WTC11 (cell line): ENCODE measurements around the gene LYPD6. TPM values are rescaled to one million over a fixed set of nuclear protein-coding genes. Genes with fewer than 3 reads are reported as not detected.

ENCODE experiments used
- ATAC-seq: fragments of 200-7000 bp; cut with Tn5 transposase; 2 replicates; pipeline ENCODE4 v1.10.0; 2021; ENCODE audit warnings: mild to moderate bottlenecking, moderate library complexity
- CTCF ChIA-PET: fragments of 300-600 bp; sonication (Branson Sonifier 250); formaldehyde crosslinking; loops from one replicate; lab custom pipeline; 2021; ENCODE audit warnings: antibody characterized with exemption; lab: Charles Lee
- POLR2A ChIA-PET: fragments of 350-600 bp; sonication (Branson Sonifier 250); formaldehyde crosslinking; loops from one replicate; lab custom pipeline; 2021; ENCODE audit warnings: antibody characterized with exemption; lab: Charles Lee
- DNase-seq: peaks from one replicate; pipeline ENCODE4 v3.0.0; 2021; ENCODE audit warnings: low spot score
- H3K27ac Mint-ChIP-seq: 2 replicates; pipeline ENCODE4 v1.8.0; 2021; ENCODE audit warnings: mixed read lengths
- H3K27me3 Mint-ChIP-seq: 2 replicates; pipeline ENCODE4 v1.8.0; 2021; ENCODE audit warnings: low read depth, mild to moderate bottlenecking, moderate library complexity, mixed read lengths
- H3K36me3 Mint-ChIP-seq: 2 replicates; pipeline ENCODE4 v1.8.0; 2021; ENCODE audit warnings: mixed read lengths
- H3K4me1 Mint-ChIP-seq: 2 replicates; pipeline ENCODE4 v1.8.0; 2022; ENCODE audit warnings: mixed read lengths
- H3K4me3 Mint-ChIP-seq: 2 replicates; pipeline ENCODE4 v1.8.0; 2021; ENCODE audit warnings: mild to moderate bottlenecking, moderate library complexity, mixed read lengths
- H3K9me3 Mint-ChIP-seq: 2 replicates; pipeline ENCODE4 v1.8.0; 2021; ENCODE audit warnings: mixed read lengths
- ATF1 ChIP-seq: sonication (generic); formaldehyde crosslinking; IDR thresholded peaks from 2 replicates; pipeline ENCODE4 v1.8.1; 2023; ENCODE audit warnings: mild to moderate bottlenecking, moderate library complexity, missing genetic modification reagents
- ELF4 ChIP-seq: sonication (generic); formaldehyde crosslinking; IDR thresholded peaks from 2 replicates; pipeline ENCODE4 v1.8.1; 2022; ENCODE audit warnings: low read depth, mild to moderate bottlenecking, moderate library complexity, missing genetic modification reagents
- FOXK1 ChIP-seq: sonication (generic); formaldehyde crosslinking; IDR thresholded peaks from 2 replicates; pipeline ENCODE4 v1.8.0; 2022; ENCODE audit warnings: mild to moderate bottlenecking, moderate library complexity, missing genetic modification reagents
- GRHL2 ChIP-seq: fragments of 250-450 bp; sonication (Bioruptor Pico); IDR thresholded peaks from 2 replicates; pipeline ENCODE4 v1.8.0; 2022; ENCODE audit warnings: mild to moderate bottlenecking, moderate library complexity; ENCODE audit not compliant: insufficient replicate concordance, severe bottlenecking
- HMGA2 ChIP-seq: fragments of 250-450 bp; sonication (Bioruptor Pico); IDR thresholded peaks from 2 replicates; pipeline ENCODE4 v1.4.0; 2021; ENCODE audit warnings: mild to moderate bottlenecking, moderate library complexity
- MXD4 ChIP-seq: fragments of 250-450 bp; sonication (Bioruptor Pico); IDR thresholded peaks from 2 replicates; pipeline ENCODE4 v1.8.0; 2021; ENCODE audit warnings: mild to moderate bottlenecking, moderate library complexity, borderline replicate concordance
- NFATC4 ChIP-seq: fragments of 250-450 bp; sonication (Bioruptor Pico); IDR thresholded peaks from 2 replicates; pipeline ENCODE4 v1.9.0; 2021; ENCODE audit warnings: mild to moderate bottlenecking
- STAT6 ChIP-seq: sonication (generic); formaldehyde crosslinking; conservative IDR thresholded peaks from 2 replicates; pipeline ENCODE4 v1.8.1; 2023; ENCODE audit warnings: mild to moderate bottlenecking, low read depth, missing genetic modification reagents, moderate library complexity
- ZBTB43 ChIP-seq: sonication (generic); formaldehyde crosslinking; IDR thresholded peaks from 2 replicates; pipeline ENCODE4 v1.8.1; 2023; ENCODE audit warnings: mild to moderate bottlenecking, missing genetic modification reagents
- ZNF138 ChIP-seq: sonication (generic); formaldehyde crosslinking; conservative IDR thresholded peaks from 2 replicates; pipeline ENCODE4 v1.8.1; 2022; ENCODE audit warnings: mild to moderate bottlenecking, moderate library complexity, missing genetic modification reagents
- ZNF263 ChIP-seq: sonication (generic); formaldehyde crosslinking; IDR thresholded peaks from 2 replicates; pipeline ENCODE4 v1.8.1; 2022; ENCODE audit warnings: low read depth, mild to moderate bottlenecking, moderate library complexity, missing genetic modification reagents
- ZNF532 ChIP-seq: fragments of 250-450 bp; sonication (Bioruptor Pico); IDR thresholded peaks from 2 replicates; pipeline ENCODE4 v1.9.0; 2021; ENCODE audit warnings: mild to moderate bottlenecking, borderline replicate concordance
- total RNA-seq: library from RNA; stranded (reverse); gene quantifications from 3 replicates; pipeline ENCODE4 v1.2.3, GENCODE V29; 2021
- TF ChIP-seq, protein P1 (sequence below): sonication (generic); formaldehyde crosslinking; IDR thresholded peaks from 2 replicates; pipeline ENCODE4 v1.8.1; 2023; ENCODE audit warnings: mild to moderate bottlenecking, missing genetic modification reagents
- TF ChIP-seq, protein P2 (sequence below): fragments of 250-450 bp; sonication (Bioruptor Pico); IDR thresholded peaks from 2 replicates; pipeline ENCODE4 v1.9.0; 2021; ENCODE audit warnings: mild to moderate bottlenecking
- TF ChIP-seq, protein P3 (sequence below): sonication (generic); formaldehyde crosslinking; IDR thresholded peaks from 2 replicates; pipeline ENCODE4 v1.8.1; 2022; ENCODE audit warnings: mild to moderate bottlenecking, moderate library complexity, missing genetic modification reagents
- TF ChIP-seq, protein P4 (sequence below): sonication (generic); formaldehyde crosslinking; IDR thresholded peaks from 2 replicates; pipeline ENCODE4 v1.8.1; 2022; ENCODE audit warnings: low read depth, mild to moderate bottlenecking, moderate library complexity, missing genetic modification reagents, borderline replicate concordance
- TF ChIP-seq, protein P5 (sequence below): sonication (generic); formaldehyde crosslinking; IDR thresholded peaks from 2 replicates; pipeline ENCODE4 v1.8.1; 2023; ENCODE audit warnings: mild to moderate bottlenecking, missing genetic modification reagents, moderate library complexity

LYPD6 gene
- total RNA-seq, 1 experiment from 2014 or later, result 4.8 TPM

DNA sequence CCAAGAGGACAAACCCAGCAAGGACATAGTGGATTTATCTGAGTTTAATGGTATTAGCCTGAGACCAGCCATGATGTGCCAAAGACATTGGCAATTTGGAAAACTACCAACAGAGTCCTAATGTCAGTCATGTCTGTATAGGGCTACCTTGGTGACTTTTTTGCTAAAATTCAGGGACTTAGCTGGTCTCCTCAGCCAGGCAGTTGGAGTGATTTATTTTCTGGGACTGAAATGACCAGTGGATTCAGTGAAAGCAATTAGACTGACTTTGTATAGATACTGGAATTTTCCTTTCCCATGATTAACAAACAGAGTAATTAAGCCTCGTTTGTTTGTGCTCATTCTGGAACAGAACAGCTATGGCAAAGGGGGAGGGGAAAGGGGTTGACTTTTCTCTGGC is 55.0 kb downstream of the LYPD6 start (continued):
- TF ChIP-seq ZNF532 (CRISPR knock-in tag) (no peak), GRHL2 (CRISPR knock-in tag) (no peak), MXD4 (CRISPR knock-in tag) (no peak), ATF1 (no peak), HMGA2 (no peak)
- TF ChIP-seq, protein P1, sequence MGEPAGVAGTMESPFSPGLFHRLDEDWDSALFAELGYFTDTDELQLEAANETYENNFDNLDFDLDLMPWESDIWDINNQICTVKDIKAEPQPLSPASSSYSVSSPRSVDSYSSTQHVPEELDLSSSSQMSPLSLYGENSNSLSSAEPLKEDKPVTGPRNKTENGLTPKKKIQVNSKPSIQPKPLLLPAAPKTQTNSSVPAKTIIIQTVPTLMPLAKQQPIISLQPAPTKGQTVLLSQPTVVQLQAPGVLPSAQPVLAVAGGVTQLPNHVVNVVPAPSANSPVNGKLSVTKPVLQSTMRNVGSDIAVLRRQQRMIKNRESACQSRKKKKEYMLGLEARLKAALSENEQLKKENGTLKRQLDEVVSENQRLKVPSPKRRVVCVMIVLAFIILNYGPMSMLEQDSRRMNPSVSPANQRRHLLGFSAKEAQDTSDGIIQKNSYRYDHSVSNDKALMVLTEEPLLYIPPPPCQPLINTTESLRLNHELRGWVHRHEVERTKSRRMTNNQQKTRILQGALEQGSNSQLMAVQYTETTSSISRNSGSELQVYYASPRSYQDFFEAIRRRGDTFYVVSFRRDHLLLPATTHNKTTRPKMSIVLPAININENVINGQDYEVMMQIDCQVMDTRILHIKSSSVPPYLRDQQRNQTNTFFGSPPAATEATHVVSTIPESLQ, result no peak

DNA sequence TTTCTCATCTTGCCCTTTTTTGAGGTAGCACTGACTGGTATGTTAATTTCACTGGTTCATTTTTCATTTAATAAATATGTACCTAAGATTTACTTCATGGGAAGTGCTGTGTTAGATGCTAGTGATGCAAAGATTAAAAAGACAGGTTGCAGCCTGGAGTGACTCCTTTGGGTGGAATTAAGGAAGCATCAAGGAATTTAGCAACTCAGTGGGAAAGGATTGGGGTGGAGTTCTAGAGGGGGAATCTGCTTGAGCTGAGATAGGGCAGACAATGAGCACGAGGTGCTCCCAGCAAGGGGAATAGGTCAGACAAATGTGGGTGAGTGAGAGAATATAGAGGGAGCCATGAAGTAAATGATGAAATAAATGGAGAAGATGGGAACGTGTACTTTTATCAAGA is 57.0 kb downstream of the LYPD6 start:
- ChIA-PET CTCF (no interaction called here), POLR2A (no interaction called here)
- H3K27me3 Mint-ChIP-seq, result no peaks in the 10 kb centered on the region
- no peaks in the 10 kb centered on the region for H3K9me3 Mint-ChIP-seq
- DNase-seq (no peak), ATAC-seq (no peak)
- H3K36me3 Mint-ChIP-seq, result no peaks in the 10 kb centered on the region
- no peak for TF ChIP-seq ZBTB43 (CRISPR knock-in tag)
- TF ChIP-seq, protein P2, sequence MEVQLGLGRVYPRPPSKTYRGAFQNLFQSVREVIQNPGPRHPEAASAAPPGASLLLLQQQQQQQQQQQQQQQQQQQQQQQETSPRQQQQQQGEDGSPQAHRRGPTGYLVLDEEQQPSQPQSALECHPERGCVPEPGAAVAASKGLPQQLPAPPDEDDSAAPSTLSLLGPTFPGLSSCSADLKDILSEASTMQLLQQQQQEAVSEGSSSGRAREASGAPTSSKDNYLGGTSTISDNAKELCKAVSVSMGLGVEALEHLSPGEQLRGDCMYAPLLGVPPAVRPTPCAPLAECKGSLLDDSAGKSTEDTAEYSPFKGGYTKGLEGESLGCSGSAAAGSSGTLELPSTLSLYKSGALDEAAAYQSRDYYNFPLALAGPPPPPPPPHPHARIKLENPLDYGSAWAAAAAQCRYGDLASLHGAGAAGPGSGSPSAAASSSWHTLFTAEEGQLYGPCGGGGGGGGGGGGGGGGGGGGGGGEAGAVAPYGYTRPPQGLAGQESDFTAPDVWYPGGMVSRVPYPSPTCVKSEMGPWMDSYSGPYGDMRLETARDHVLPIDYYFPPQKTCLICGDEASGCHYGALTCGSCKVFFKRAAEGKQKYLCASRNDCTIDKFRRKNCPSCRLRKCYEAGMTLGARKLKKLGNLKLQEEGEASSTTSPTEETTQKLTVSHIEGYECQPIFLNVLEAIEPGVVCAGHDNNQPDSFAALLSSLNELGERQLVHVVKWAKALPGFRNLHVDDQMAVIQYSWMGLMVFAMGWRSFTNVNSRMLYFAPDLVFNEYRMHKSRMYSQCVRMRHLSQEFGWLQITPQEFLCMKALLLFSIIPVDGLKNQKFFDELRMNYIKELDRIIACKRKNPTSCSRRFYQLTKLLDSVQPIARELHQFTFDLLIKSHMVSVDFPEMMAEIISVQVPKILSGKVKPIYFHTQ, result no peak
- TF ChIP-seq FOXK1 (CRISPR knock-in tag), result no peak
- TF ChIP-seq ELF4, result no peak
- no peak for TF ChIP-seq NFATC4 (CRISPR knock-in tag)
- TF ChIP-seq, protein P3, sequence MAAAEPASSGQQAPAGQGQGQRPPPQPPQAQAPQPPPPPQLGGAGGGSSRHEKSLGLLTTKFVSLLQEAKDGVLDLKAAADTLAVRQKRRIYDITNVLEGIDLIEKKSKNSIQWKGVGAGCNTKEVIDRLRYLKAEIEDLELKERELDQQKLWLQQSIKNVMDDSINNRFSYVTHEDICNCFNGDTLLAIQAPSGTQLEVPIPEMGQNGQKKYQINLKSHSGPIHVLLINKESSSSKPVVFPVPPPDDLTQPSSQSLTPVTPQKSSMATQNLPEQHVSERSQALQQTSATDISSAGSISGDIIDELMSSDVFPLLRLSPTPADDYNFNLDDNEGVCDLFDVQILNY (CRISPR knock-in tag), result no peak
- TF ChIP-seq ZNF263, result no peak
- TF ChIP-seq, protein P4, sequence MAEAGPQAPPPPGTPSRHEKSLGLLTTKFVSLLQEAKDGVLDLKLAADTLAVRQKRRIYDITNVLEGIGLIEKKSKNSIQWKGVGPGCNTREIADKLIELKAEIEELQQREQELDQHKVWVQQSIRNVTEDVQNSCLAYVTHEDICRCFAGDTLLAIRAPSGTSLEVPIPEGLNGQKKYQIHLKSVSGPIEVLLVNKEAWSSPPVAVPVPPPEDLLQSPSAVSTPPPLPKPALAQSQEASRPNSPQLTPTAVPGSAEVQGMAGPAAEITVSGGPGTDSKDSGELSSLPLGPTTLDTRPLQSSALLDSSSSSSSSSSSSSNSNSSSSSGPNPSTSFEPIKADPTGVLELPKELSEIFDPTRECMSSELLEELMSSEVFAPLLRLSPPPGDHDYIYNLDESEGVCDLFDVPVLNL (CRISPR knock-in tag), result no peak
- TF ChIP-seq STAT6 (CRISPR knock-in tag), result no peak
- no peak for TF ChIP-seq ZNF138 (CRISPR knock-in tag)
- TF ChIP-seq, protein P5, sequence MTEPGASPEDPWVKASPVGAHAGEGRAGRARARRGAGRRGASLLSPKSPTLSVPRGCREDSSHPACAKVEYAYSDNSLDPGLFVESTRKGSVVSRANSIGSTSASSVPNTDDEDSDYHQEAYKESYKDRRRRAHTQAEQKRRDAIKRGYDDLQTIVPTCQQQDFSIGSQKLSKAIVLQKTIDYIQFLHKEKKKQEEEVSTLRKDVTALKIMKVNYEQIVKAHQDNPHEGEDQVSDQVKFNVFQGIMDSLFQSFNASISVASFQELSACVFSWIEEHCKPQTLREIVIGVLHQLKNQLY (CRISPR knock-in tag), result no peak
- no peak overlapping the region for H3K4me3 Mint-ChIP-seq
- H3K27ac Mint-ChIP-seq, result no peak overlapping the region
- H3K4me1 Mint-ChIP-seq, result peaks cover 41% of the 10 kb centered on the region
